Endothelial cell (in vitro differentiated cells): ENCODE measurements around the gene MPPE1. TPM values are rescaled to one million over a fixed set of nuclear protein-coding genes. Genes with fewer than 3 reads are reported as not detected.

ENCODE experiments used
- DNase-seq: peaks from one replicate; pipeline ENCODE4 v3.0.0; 2021; ENCODE audit warnings: low spot score
- H3K27ac Mint-ChIP-seq: one replicate; pipeline ENCODE4 v1.8.0; 2021; ENCODE audit warnings: mixed read lengths, inconsistent platforms; ENCODE audit not compliant: unreplicated experiment
- H3K27me3 Mint-ChIP-seq: one replicate; pipeline ENCODE4 v1.8.0; 2021; ENCODE audit warnings: mild to moderate bottlenecking, moderate library complexity, mixed read lengths, inconsistent platforms; ENCODE audit not compliant: unreplicated experiment
- H3K36me3 Mint-ChIP-seq: one replicate; pipeline ENCODE4 v1.8.0; 2021; ENCODE audit warnings: mild to moderate bottlenecking, low read depth, mixed read lengths, inconsistent platforms; ENCODE audit not compliant: unreplicated experiment
- H3K4me1 Mint-ChIP-seq: one replicate; pipeline ENCODE4 v1.8.0; 2021; ENCODE audit warnings: mild to moderate bottlenecking, mixed read lengths, inconsistent platforms; ENCODE audit not compliant: unreplicated experiment
- H3K4me3 Mint-ChIP-seq: one replicate; pipeline ENCODE4 v1.8.0; 2021; ENCODE audit warnings: mild to moderate bottlenecking, mixed read lengths, inconsistent platforms; ENCODE audit not compliant: unreplicated experiment
- H3K9me3 Mint-ChIP-seq: one replicate; pipeline ENCODE4 v1.8.0; 2021; ENCODE audit warnings: mixed read lengths, inconsistent platforms; ENCODE audit not compliant: unreplicated experiment
- CTCF ChIP-seq: fragments of 200-600 bp; sonication (generic); IDR thresholded peaks from one replicate; pipeline ENCODE4 v1.5.0; 2021; ENCODE audit warnings: antibody characterized with exemption; ENCODE audit not compliant: unreplicated experiment
- long read RNA-seq: library from polyadenylated mRNA; unstranded; transcript quantifications from one replicate; pipeline ENCODE4 v2.0.0, GENCODE V29; 2020; ENCODE audit not compliant: unreplicated experiment
- total RNA-seq: library from RNA; stranded (reverse); fragmentation: NEBNext Ultra II Directional; extraction: Animal tissue kit (Norgen Biotek cat#: 25700); gene quantifications from one replicate; pipeline ENCODE4 v1.2.1, GENCODE V29; 2021; ENCODE audit not compliant: unreplicated experiment

MPPE1 gene
- total RNA-seq = 32.8 TPM
- long read RNA-seq, full-length matches to known transcripts = 14 of 23 reads
- long read RNA-seq, partial matches to known transcripts = 1 of 23 reads
- long read RNA-seq, other reads (novel, unspliced or antisense) = 8 of 23 reads

GRCh38 chr18:11908182-11909060 lies at the start of gene MPPE1:
Gene MPPE1, minus strand, starts transcription at chr18:11908317. Its CDS starts 11,053 bp downstream, at chr18:11897264.
- peaks cover 3% of the 10 kb centered on the region for H3K36me3 Mint-ChIP-seq
- no peaks in the 10 kb centered on the region for H3K9me3 Mint-ChIP-seq
- DNase-seq = peak; percentile 85
- peaks cover 9% of the 10 kb centered on the region for H3K4me1 Mint-ChIP-seq
- peak within 1 kb of the TSS; percentile 95 for H3K27ac Mint-ChIP-seq
- peaks cover 6% of the 10 kb centered on the region for H3K27me3 Mint-ChIP-seq
- peak within 1 kb of the TSS; percentile 98 for H3K4me3 Mint-ChIP-seq
- TF ChIP-seq CTCF = no peak

- H3K4me1 Mint-ChIP-seq = peaks cover 5% of the 10 kb centered on the region
- peaks cover 1% of the 10 kb centered on the region for H3K27me3 Mint-ChIP-seq
- H3K27ac Mint-ChIP-seq = no peak overlapping the region
- H3K9me3 Mint-ChIP-seq = no peaks in the 10 kb centered on the region
- peak overlapping the region; percentile 43 for H3K4me3 Mint-ChIP-seq
- no peak for TF ChIP-seq CTCF
- no peak for DNase-seq
- H3K36me3 Mint-ChIP-seq = peaks cover 5% of the 10 kb centered on the region
Observed at GRCh38 chr18:11957636-11958035, 49.5 kb upstream of the MPPE1 start.

- H3K4me3 Mint-ChIP-seq = no peak overlapping the region
- H3K9me3 Mint-ChIP-seq = no peaks in the 10 kb centered on the region
- no peak for TF ChIP-seq CTCF
- peaks cover 5% of the 10 kb centered on the region for H3K36me3 Mint-ChIP-seq
- no peak overlapping the region for H3K27ac Mint-ChIP-seq
- no peak for DNase-seq
- peaks cover 5% of the 10 kb centered on the region for H3K4me1 Mint-ChIP-seq
- H3K27me3 Mint-ChIP-seq = peaks cover 1% of the 10 kb centered on the region
Observed at GRCh38 chr18:11956371-11957308, 48.5 kb upstream of the MPPE1 start.

- no peaks in the 10 kb centered on the region for H3K9me3 Mint-ChIP-seq
- no peak overlapping the region for H3K4me3 Mint-ChIP-seq
- DNase-seq = no peak
- no peak overlapping the region for H3K27ac Mint-ChIP-seq
- no peak for TF ChIP-seq CTCF
- H3K27me3 Mint-ChIP-seq = peaks cover 1% of the 10 kb centered on the region
- H3K4me1 Mint-ChIP-seq = peaks cover 5% of the 10 kb centered on the region
- H3K36me3 Mint-ChIP-seq = peaks cover 5% of the 10 kb centered on the region
Observed at GRCh38 chr18:11955239-11956029, 47.3 kb upstream of the MPPE1 start.
